DMS153 treated with DMSO at 0.1 percent for 48 hours (cell line): ENCODE data around the gene KAT7.

Experiments used
- DNase-seq: peaks from one replicate; lab custom pipeline; 2025; ENCODE audit not compliant: unreplicated experiment; lab: John Stamatoyannopoulos, UW

Gene KAT7

GRCh38 chr17:49760296-49760695 lies 28.2 kb upstream of the KAT7 start:
- no peak for DNase-seq

- no peak for DNase-seq
Observed at GRCh38 chr17:49760932-49761558, 27.4 kb upstream of the KAT7 start.

GRCh38 chr17:49762151-49762941 lies 26.1 kb upstream of the KAT7 start:
- DNase-seq: no peak

- peak; percentile 100 for DNase-seq
Observed at GRCh38 chr17:49763735-49764558, 24.5 kb upstream of the KAT7 start, which contains the start of gene FAM117A. FAM117A (minus strand) TSS chr17:49764131; CDS start chr17:49764087, 44 bp downstream.

- DNase-seq: no peak
Observed at GRCh38 chr17:49764559-49765180, 23.8 kb upstream of the KAT7 start.

GRCh38 chr17:49766918-49767530 lies 21.5 kb upstream of the KAT7 start:
- no peak for DNase-seq

GRCh38 chr17:49775546-49776260 lies 12.8 kb upstream of the KAT7 start:
- DNase-seq: no peak

GRCh38 chr17:49776551-49777300 lies 11.8 kb upstream of the KAT7 start:
- DNase-seq: no peak

GRCh38 chr17:49777563-49777962 lies 10.9 kb upstream of the KAT7 start:
- no peak for DNase-seq

- DNase-seq: no peak
Observed at GRCh38 chr17:49779156-49779738, 9.2 kb upstream of the KAT7 start.

GRCh38 chr17:49779739-49780231 lies 8.7 kb upstream of the KAT7 start:
- DNase-seq: peak; percentile 8

GRCh38 chr17:49783071-49783715 lies 5.3 kb upstream of the KAT7 start:
- DNase-seq: no peak

GRCh38 chr17:49783791-49784190 lies 4.7 kb upstream of the KAT7 start:
- no peak for DNase-seq

- DNase-seq: no peak
Observed at GRCh38 chr17:49784636-49785035, 3.8 kb upstream of the KAT7 start.

GRCh38 chr17:49787884-49788477 lies 500 bp upstream of the KAT7 start:
- no peak for DNase-seq

- DNase-seq: no peak
Observed at GRCh38 chr17:49789243-49789578, 730 bp downstream of the KAT7 start.

- no peak for DNase-seq
Observed at GRCh38 chr17:49793309-49793708, 4.8 kb downstream of the KAT7 start.

GRCh38 chr17:49795372-49795771 lies 6.9 kb downstream of the KAT7 start:
- DNase-seq: no peak
